Measurements from ENCODE around the gene GOLGA5. TPM values are rescaled to one million over a fixed set of nuclear protein-coding genes. Genes with fewer than 3 reads are reported as not detected.
"Not testable (repeated sequence)": the region's sequence is repeated elsewhere in the genome, so short reads cannot be mapped to it uniquely, and the experiment has no call there.

Gene GOLGA5
- total RNA-seq, 1 donor from 2014 or later = 26.4 TPM

- H3K27me3 Mint-ChIP-seq (ENCODE audit: unreplicated experiment) = peaks cover 3% of the 10 kb centered on the region
- no peak overlapping the region for H3K27ac Mint-ChIP-seq (ENCODE audit: unreplicated experiment)
- H3K4me3 Mint-ChIP-seq (ENCODE audit: unreplicated experiment) = no peak overlapping the region
- DNase-seq (ENCODE audit: low spot score) = no peak
- TF ChIP-seq, protein P1, sequence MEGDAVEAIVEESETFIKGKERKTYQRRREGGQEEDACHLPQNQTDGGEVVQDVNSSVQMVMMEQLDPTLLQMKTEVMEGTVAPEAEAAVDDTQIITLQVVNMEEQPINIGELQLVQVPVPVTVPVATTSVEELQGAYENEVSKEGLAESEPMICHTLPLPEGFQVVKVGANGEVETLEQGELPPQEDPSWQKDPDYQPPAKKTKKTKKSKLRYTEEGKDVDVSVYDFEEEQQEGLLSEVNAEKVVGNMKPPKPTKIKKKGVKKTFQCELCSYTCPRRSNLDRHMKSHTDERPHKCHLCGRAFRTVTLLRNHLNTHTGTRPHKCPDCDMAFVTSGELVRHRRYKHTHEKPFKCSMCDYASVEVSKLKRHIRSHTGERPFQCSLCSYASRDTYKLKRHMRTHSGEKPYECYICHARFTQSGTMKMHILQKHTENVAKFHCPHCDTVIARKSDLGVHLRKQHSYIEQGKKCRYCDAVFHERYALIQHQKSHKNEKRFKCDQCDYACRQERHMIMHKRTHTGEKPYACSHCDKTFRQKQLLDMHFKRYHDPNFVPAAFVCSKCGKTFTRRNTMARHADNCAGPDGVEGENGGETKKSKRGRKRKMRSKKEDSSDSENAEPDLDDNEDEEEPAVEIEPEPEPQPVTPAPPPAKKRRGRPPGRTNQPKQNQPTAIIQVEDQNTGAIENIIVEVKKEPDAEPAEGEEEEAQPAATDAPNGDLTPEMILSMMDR (IDR thresholded peaks at IDR 0.05; ENCODE audit: unreplicated experiment) = no peak
- H3K4me1 Mint-ChIP-seq (ENCODE audit: unreplicated experiment) = no peaks in the 10 kb centered on the region
- no peaks in the 10 kb centered on the region for H3K36me3 Mint-ChIP-seq (ENCODE audit: low read depth, unreplicated experiment)
- no peaks in the 10 kb centered on the region for H3K9me3 Mint-ChIP-seq (ENCODE audit: unreplicated experiment)
Observed at GRCh38 chr14:92768795-92769194, 25.3 kb upstream of the GOLGA5 start.

- no peak overlapping the region for H3K4me3 Mint-ChIP-seq (ENCODE audit: unreplicated experiment)
- H3K9me3 Mint-ChIP-seq (ENCODE audit: unreplicated experiment) = no peaks in the 10 kb centered on the region
- H3K27me3 Mint-ChIP-seq (ENCODE audit: unreplicated experiment) = peaks cover 3% of the 10 kb centered on the region
- TF ChIP-seq, protein P1 (IDR thresholded peaks at IDR 0.05; ENCODE audit: unreplicated experiment) = no peak
- no peak for DNase-seq (ENCODE audit: low spot score)
- H3K36me3 Mint-ChIP-seq (ENCODE audit: low read depth, unreplicated experiment) = no peaks in the 10 kb centered on the region
- H3K4me1 Mint-ChIP-seq (ENCODE audit: unreplicated experiment) = no peaks in the 10 kb centered on the region
- H3K27ac Mint-ChIP-seq (ENCODE audit: unreplicated experiment) = no peak overlapping the region
Observed at GRCh38 chr14:92770484-92770883, 23.6 kb upstream of the GOLGA5 start.

DNA sequence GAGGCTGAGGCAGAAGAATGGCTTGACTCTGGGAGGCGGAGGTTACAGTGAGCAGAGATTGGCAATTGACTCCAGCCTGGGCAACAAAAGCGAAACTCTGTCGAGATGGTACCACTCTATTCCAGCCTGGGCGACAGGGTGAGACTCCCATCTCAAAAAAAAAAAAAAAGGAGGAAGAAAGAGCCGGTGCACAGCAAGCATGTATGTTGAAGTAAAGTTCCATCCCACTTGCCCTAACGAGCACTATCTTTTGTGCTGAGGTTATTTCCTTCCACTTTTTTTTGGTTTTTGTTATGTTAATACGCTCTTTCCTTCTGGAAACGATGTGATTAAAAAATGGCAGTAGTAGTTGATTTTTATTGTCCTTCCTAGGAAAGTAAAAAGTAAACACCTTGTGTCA is 19.5 kb upstream of the GOLGA5 start:
- Mint-ChIP-seq H3K4me1 (ENCODE audit: unreplicated experiment) (no peaks in the 10 kb centered on the region), H3K9me3 (ENCODE audit: unreplicated experiment) (no peaks in the 10 kb centered on the region), H3K36me3 (ENCODE audit: low read depth, unreplicated experiment) (no peaks in the 10 kb centered on the region), H3K27ac (ENCODE audit: unreplicated experiment) (no peak overlapping the region), H3K4me3 (ENCODE audit: unreplicated experiment) (no peak overlapping the region), H3K27me3 (ENCODE audit: unreplicated experiment) (peaks cover 3% of the 10 kb centered on the region)
- no peak for DNase-seq (ENCODE audit: low spot score)
- TF ChIP-seq, protein P1 (IDR thresholded peaks at IDR 0.05; ENCODE audit: unreplicated experiment) = no peak

DNA sequence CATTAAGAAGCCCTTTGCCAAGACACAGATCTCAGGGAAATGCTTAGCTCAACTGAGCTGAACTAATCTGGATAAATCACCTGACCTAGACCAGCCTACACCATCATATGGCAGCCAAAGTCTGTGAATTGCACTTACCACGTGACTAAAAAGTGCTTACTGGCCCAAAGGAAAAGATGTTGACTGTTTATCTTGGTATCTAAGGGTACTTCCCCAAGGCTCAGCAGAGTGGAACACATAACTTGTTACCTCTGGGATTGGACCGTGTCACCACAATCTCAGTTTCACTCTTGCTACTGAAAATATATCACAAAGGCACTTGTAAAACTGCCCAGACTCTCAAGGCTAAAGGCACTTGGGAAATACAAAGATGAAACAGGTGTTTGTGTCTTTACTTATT is 18.8 kb upstream of the GOLGA5 start:
- DNase-seq (ENCODE audit: low spot score); H3K9me3 Mint-ChIP-seq (ENCODE audit: unreplicated experiment); H3K36me3 Mint-ChIP-seq (ENCODE audit: low read depth, unreplicated experiment); H3K27ac Mint-ChIP-seq (ENCODE audit: unreplicated experiment); H3K4me1 Mint-ChIP-seq (ENCODE audit: unreplicated experiment); H3K4me3 Mint-ChIP-seq (ENCODE audit: unreplicated experiment); H3K27me3 Mint-ChIP-seq (ENCODE audit: unreplicated experiment): not testable (repeated sequence)

DNA sequence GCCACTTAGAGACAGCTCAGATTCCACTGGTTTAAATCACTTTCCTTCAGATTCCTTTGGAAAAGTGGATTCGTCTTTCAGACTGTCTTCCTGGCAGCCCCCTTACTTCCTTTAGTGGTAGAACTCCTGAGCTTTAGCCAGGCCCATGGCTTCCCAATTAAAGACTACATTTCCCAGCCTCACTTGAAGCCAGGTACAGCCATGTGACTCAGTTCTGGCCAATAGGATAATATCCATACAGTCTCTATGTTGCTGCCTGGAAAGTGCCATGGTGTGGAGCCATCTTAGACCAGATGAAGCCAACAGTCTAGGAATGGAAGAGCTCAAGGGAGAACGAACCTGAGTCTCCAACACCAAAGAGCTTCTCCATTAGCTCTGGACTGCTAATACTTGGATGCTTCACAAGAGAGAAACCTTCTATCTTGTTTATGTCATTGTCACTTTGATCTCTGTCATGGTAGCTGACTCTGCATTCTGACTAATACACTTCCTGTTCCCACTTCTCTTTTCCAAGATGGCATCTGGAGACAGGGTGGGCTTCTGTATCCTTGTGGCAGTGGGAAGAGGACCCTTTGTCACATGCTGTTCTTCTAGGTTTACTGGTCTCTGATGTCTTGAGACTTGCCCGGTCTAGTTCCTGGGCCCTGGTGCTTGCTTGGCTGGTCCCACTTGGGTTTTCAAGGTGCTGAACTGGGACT is 15.1 kb upstream of the GOLGA5 start:
- H3K4me3 Mint-ChIP-seq (ENCODE audit: unreplicated experiment); DNase-seq (ENCODE audit: low spot score); H3K9me3 Mint-ChIP-seq (ENCODE audit: unreplicated experiment); H3K27ac Mint-ChIP-seq (ENCODE audit: unreplicated experiment); H3K4me1 Mint-ChIP-seq (ENCODE audit: unreplicated experiment); H3K36me3 Mint-ChIP-seq (ENCODE audit: low read depth, unreplicated experiment); H3K27me3 Mint-ChIP-seq (ENCODE audit: unreplicated experiment): not testable (repeated sequence)

- no peak overlapping the region for H3K4me3 Mint-ChIP-seq (ENCODE audit: unreplicated experiment)
- TF ChIP-seq, protein P1 (IDR thresholded peaks at IDR 0.05; ENCODE audit: unreplicated experiment) = no peak
- H3K4me1 Mint-ChIP-seq (ENCODE audit: unreplicated experiment) = no peaks in the 10 kb centered on the region
- DNase-seq (ENCODE audit: low spot score) = no peak
- H3K36me3 Mint-ChIP-seq (ENCODE audit: low read depth, unreplicated experiment) = no peaks in the 10 kb centered on the region
- no peak overlapping the region for H3K27ac Mint-ChIP-seq (ENCODE audit: unreplicated experiment)
- H3K27me3 Mint-ChIP-seq (ENCODE audit: unreplicated experiment) = no peaks in the 10 kb centered on the region
- H3K9me3 Mint-ChIP-seq (ENCODE audit: unreplicated experiment) = no peaks in the 10 kb centered on the region
Observed at GRCh38 chr14:92780444-92781232, 13.5 kb upstream of the GOLGA5 start.
